Mesothelial cell of epicardium (in vitro differentiated cells): Measurements from ENCODE around the gene UTS2. TPM values are rescaled to one million over a fixed set of nuclear protein-coding genes. Genes with fewer than 3 reads are reported as not detected.

Experiments
- DNase-seq, 2 experiments: peaks; one replicate each; pipeline ENCODE4 v3.0.0; 2021; ENCODE audit warnings: low spot score in 2 of 2; ENCODE audit not compliant: unreplicated experiment in 2 of 2
- H3K27ac Mint-ChIP-seq: 2 replicates; pipeline ENCODE4 v1.8.0; 2021; ENCODE audit warnings: mixed read lengths
- H3K27me3 Mint-ChIP-seq: 2 replicates; pipeline ENCODE4 v1.8.0; 2021; ENCODE audit warnings: low read depth, mixed read lengths
- H3K36me3 Mint-ChIP-seq: 2 replicates; pipeline ENCODE4 v1.8.0; 2021; ENCODE audit warnings: mixed read lengths
- H3K4me1 Mint-ChIP-seq: 2 replicates; pipeline ENCODE4 v1.8.0; 2021; ENCODE audit warnings: mixed read lengths
- H3K4me3 Mint-ChIP-seq: 2 replicates; pipeline ENCODE4 v1.8.0; 2021; ENCODE audit warnings: mild to moderate bottlenecking, moderate library complexity, mixed read lengths
- H3K9me3 Mint-ChIP-seq: 2 replicates; pipeline ENCODE4 v1.8.0; 2021; ENCODE audit warnings: mixed read lengths
- CTCF ChIP-seq: fragments of 200-600 bp; sonication (generic); IDR thresholded peaks from one replicate; pipeline ENCODE4 v1.5.0; 2021; ENCODE audit warnings: antibody characterized with exemption; ENCODE audit not compliant: unreplicated experiment
- total RNA-seq: library from RNA; stranded (reverse); gene quantifications from 3 replicates; pipeline ENCODE4 v1.2.1, GENCODE V29; 2021

UTS2 gene
- total RNA-seq, 1 donor from 2014 or later: not detected

GRCh38 chr1:7861452-7861851 lies 8.6 kb upstream of the UTS2 start:
- Mint-ChIP-seq H3K9me3 (no peaks in the 10 kb centered on the region), H3K36me3 (no peaks in the 10 kb centered on the region), H3K4me1 (no peaks in the 10 kb centered on the region), H3K27ac (no peak overlapping the region), H3K27me3 (peaks cover 3% of the 10 kb centered on the region), H3K4me3 (no peak overlapping the region)
- DNase-seq: no peak
- no peak for TF ChIP-seq CTCF

- Mint-ChIP-seq H3K4me1 (no peaks in the 10 kb centered on the region), H3K27ac (no peak overlapping the region), H3K36me3 (no peaks in the 10 kb centered on the region), H3K4me3 (no peak overlapping the region), H3K27me3 (peaks cover 7% of the 10 kb centered on the region), H3K9me3 (no peaks in the 10 kb centered on the region)
- no peak for DNase-seq
- no peak for TF ChIP-seq CTCF
Measured at GRCh38 chr1:7860130-7860529, 7.3 kb upstream of the UTS2 start.

GRCh38 chr1:7859406-7859805 lies 6.5 kb upstream of the UTS2 start:
- no peak for TF ChIP-seq CTCF
- Mint-ChIP-seq H3K27me3 (peaks cover 7% of the 10 kb centered on the region), H3K27ac (no peak overlapping the region), H3K9me3 (no peaks in the 10 kb centered on the region), H3K4me3 (no peak overlapping the region), H3K36me3 (no peaks in the 10 kb centered on the region), H3K4me1 (no peaks in the 10 kb centered on the region)
- DNase-seq: no peak

- H3K36me3 Mint-ChIP-seq: no peaks in the 10 kb centered on the region
- H3K4me3 Mint-ChIP-seq: no peak overlapping the region
- peaks cover 7% of the 10 kb centered on the region for H3K27me3 Mint-ChIP-seq
- peaks cover 7% of the 10 kb centered on the region for H3K4me1 Mint-ChIP-seq
- DNase-seq: no peak
- no peaks in the 10 kb centered on the region for H3K9me3 Mint-ChIP-seq
- no peak for TF ChIP-seq CTCF
- no peak overlapping the region for H3K27ac Mint-ChIP-seq
Measured at GRCh38 chr1:7857985-7858384, 5.1 kb upstream of the UTS2 start.

DNA sequence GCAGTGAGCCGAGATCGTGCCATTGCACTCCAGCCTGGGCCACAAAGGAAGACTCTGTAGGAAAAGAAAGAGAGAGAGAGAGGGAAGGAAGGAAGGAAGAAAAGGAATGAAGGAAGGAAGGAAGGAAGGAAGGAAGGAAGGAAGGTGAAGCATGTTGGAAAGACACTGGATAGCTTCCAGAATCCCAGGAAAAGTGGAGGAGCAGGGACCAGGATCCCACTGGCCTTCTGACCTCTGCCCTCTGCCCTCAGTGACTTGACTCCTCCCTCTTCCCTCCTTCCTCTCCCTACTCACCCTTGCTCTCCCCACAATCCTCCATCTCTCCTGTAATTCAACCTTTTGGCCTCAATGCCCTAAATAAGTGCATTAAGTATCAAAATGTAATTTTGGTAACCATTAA lies 4.1 kb upstream of the UTS2 start:
- H3K4me1 Mint-ChIP-seq: peaks cover 12% of the 10 kb centered on the region
- H3K27ac Mint-ChIP-seq: no peak overlapping the region
- H3K27me3 Mint-ChIP-seq: peaks cover 7% of the 10 kb centered on the region
- no peaks in the 10 kb centered on the region for H3K36me3 Mint-ChIP-seq
- no peak for TF ChIP-seq CTCF
- H3K9me3 Mint-ChIP-seq: no peaks in the 10 kb centered on the region
- H3K4me3 Mint-ChIP-seq: no peak overlapping the region
- DNase-seq: no peak

GRCh38 chr1:7856345-7856744 lies 3.5 kb upstream of the UTS2 start:
- H3K36me3 Mint-ChIP-seq: no peaks in the 10 kb centered on the region
- H3K9me3 Mint-ChIP-seq: no peaks in the 10 kb centered on the region
- no peak for TF ChIP-seq CTCF
- no peak for DNase-seq
- peaks cover 9% of the 10 kb centered on the region for H3K27me3 Mint-ChIP-seq
- H3K4me3 Mint-ChIP-seq: no peak overlapping the region
- H3K4me1 Mint-ChIP-seq: peaks cover 13% of the 10 kb centered on the region
- no peak overlapping the region for H3K27ac Mint-ChIP-seq
